HUDEP-2 (cell line): ENCODE data around the gene KRTAP5-7.

ENCODE experiments used
- DNase-seq, 76 experiments: peaks; one replicate each; lab custom pipeline; 2025; ENCODE audit not compliant: unreplicated experiment in 76 of 76; lab: John Stamatoyannopoulos, UW

The KRTAP5-7 gene

DNA sequence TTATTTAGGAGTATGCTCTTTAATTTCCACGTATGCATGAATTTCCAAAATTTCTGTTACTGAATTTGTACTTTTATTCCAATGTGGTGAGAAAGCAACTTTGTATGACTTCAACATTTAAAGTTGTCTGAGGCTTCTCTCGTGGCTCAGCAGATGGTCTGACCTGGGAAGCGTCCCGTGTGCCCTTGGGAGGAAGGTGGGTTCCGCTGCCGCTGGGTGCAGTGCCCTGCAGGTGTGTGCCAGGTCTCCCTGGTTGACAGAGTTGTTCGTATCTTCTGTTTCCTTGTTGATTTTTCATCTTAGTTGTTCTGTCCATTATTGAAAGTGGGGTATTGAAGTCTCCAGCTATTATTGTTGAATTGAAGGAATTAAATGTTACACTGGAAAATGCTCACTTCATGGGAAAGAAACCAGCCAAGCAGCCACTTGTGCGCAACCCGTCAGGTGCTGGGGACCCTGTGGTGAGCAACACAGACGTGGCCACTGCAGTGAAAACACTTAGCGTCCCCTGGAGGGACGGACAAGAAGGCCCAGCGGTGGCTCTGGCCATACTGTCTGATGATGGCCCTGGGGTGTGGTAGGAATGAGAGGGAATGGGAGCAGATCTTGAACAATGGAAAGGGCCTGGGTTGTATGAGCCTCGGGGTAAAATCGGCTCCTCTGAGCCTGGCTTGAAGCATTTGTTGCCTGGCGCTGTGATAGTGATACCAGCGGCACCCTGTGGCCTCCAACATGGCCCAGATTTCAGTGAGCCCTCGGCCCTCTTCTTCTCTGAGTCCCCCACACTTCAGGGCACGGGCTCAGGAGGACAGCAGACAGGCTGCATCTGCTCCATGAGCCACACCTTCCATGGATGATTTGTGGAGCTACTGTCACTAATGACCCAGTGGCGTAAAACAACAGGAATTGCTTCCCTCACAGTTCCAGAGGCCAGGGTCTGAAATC is 31.5 kb upstream of the KRTAP5-7 start:
- no peak for DNase-seq

DNA sequence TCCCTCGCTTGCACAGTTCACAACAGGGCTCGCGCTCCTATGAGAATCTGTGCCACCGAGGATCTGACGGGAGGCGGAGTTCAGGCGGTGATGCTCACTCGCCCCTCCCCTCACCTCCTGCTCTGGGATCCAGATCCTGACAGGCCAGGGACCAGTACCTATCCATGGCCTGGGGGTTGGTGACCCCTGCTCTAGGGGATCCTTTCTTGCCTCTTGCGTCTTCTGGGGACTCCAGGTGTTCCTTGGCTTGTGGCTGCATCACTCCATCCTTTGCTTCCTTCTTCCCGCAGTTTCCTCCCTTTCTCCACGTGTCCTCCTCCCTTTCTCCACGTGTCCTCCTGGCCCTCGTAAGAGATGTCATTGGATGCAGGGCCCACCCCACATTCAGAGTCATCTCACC is 30.6 kb upstream of the KRTAP5-7 start:
- DNase-seq: no peak

DNA sequence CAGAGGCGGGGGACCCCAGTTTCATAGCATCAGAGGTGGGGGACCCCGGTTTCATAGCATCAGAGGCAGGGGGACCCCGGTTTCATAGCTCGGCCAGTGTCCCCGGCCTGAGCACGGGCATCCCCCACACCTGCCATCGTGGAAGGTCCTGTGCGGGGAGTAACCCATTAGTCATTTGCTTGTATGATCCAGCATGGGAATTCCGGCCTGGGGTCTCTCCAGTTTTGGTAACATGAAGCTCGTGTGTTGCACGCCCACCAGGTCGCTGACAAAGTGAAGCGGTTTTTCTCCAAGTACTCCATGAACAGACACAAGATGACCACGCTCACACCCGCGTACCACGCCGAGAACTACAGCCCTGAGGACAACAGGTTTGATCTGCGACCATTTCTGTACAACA is 29.0 kb upstream of the KRTAP5-7 start:
- DNase-seq: no peak

DNA sequence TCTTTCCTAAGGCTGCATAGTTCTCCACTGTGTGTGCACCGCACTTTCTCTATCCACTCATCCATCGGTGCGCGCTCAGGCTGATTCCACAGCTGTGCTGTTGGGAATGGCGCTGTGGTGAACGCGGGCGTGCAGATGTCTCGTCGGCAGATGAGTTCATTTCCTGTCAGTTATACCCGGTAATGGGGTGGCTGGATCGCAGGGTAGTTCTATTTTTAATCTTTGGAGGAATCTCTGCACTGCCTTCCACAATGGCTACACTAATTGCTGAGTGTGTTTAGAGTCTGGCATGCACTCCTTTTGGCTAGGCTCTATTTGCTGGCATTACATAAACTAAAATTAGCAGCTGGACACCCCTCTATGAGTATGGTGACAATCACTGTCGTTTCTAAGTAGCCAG is 27.9 kb upstream of the KRTAP5-7 start:
- DNase-seq: no peak

DNA sequence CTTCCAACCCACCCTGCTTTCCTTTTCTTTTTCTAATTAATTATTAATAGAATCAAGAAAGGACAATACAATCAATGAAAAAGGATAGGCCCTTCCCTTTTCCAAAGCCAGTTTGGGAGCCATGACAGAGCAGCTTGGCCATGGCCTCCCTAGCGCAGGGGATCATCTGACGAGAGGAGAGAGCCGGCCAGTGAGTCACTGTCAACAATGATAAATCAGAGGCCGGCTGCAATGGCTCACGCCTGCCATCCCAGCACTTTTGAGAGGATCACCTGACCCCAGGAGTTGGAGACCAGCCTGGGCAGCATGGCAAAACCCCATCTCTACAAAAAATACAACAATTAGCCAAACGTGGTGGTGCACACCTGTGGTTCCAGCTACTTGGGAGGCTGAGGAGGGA is 27.5 kb upstream of the KRTAP5-7 start:
- DNase-seq: no peak

DNA sequence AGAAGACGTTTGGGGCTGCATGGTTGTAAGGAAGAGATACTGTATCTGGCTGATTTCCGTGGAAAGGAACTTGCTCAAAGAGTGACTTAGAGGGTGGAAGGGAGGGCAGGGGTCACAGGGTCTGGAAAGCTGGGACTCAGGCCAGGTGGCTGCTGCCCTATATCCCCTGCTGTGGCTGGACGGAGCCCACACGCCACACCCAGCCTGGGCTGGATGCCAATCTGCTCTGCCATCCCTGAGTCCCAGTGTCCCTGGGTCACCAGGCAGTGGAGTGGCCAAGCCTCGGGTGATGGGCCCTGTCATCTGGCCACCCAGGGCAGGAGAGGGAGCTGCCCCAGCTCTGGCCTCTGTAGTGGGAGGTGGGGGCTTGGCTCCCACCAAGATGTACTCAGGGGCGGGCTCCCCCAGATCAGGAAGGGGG is 26.5 kb upstream of the KRTAP5-7 start:
- DNase-seq: peak in 23 of 76 experiments; percentile 1 to 42 (median 12)

DNA sequence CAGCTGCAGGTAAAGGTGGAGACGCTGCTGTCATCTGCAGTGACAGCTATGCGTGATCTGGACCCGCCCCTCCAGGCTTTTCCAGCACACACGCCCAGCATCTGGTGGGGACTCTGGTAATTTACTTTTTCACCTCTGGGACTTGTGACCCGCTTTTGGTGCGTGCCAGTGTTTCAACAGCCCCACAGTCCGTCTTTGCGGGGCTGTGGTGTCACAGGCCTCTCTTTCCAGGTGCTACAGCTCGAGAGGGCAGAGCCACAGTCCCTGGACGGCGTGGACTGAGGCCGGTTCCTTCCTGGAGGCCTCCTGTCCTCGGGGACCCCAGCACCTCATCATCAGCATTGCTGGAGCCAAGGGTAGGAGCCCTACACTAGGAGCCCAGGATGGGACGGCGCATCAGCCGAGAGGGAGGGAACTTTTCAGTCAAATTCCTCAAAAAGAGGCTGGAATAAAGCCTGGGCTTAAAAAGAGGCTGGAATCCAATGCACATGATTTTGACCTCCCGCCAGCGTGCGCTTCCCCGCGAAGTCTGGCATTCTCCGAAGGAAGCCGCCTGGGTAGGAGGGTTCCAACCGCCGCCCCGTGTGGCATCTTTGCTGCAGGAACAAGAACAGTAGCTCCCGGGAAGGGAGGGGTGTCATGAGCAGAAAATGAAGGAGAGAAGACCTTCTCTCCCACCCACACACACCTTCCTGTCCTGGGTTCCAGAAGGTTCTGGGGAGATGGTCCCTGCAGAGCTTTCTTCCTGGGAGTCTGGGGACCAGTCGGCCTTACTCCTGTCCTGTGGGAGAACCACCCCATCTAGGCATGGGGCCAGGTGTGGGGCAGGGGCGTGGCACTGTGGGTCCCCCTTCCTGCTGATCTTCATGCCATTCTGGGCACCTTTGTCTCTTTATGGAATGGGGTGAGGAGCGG is 25.7 kb upstream of the KRTAP5-7 start:
- no peak for DNase-seq

DNA sequence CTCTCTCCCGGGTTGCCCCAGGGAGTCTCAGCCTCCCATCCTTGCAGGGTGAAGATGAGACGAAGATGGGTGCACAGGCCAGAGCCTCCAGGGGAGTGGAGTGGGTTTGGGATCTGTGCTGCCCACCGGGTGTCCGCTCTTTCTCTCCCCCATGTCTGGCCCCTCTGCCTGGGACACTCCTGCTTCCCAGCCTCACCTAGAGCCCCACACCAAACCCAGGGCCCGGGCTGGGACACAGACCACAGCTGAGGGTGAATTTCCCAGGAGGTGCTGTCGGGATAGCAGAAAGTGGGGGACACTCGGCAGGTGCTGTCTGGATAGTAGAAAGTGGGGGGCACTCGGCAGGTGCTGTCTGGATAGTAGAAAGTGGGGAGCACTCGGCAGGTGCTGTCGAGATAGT is 25.0 kb upstream of the KRTAP5-7 start:
- DNase-seq: no peak

DNA sequence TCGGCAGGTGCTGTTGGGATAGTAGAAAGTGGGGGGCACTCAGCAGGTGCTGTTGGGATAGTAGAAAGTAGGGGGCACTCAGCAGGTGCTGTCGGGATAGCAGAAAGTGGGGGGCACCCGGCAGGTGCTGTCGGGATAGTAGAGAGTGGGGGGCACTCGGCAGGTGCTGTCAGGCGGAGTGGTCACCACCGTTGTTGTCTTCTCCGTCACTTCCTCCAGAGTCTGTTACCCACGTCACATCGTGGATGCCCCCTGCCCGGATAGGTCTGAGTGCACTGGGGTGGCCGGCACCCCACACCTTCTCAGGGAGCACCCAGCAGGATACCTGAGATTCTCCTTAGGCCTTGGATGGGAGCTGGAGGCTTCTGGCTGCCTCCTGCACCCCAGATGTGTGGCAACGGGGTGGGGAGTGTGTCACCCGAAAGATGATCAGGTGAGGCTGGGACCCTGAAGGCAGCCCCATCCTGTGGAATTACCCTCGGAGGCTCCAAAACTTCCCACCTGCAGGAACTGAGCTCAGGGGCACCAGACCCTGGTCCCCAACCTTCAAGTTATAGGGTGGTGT is 24.1 kb upstream of the KRTAP5-7 start:
- no peak for DNase-seq

DNA sequence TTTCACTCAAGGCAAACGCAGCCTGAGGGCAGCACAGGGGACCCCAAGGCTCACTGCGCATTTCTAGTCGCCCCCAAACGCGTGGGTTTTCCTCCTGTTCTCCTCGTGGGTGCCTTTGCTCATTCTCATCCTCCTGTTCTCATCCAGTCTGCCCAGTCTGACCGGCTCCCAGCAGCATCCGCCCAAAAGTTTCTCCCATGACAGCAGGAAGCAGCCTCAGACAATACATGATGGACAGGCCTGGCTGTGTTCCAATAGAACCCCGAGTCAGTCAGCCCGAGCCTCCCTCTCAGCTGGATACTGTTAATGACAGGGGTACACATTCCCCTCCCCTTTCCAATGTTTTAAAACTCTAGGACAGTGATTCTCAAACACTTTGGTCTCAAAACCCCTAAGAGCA is 22.5 kb upstream of the KRTAP5-7 start:
- no peak for DNase-seq

DNA sequence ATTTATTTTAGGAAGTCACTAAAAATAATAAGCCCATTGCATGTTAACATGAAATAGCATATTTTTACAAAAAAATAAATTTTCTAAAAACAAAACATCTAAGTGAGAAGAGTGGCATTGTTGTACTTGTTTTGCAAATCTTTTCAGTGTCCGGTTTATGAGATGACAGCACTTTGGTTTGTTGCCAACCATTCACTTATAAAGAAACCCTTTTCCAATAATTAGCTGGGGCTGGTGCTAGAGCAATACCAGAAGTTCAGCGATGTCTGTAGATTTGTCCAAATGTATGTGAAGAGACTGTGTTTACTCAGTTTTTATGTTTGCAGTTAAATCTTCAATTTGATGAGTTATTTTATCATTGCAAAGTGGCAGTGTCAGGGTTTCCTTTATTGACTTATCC is 22.1 kb upstream of the KRTAP5-7 start:
- DNase-seq: no peak

DNA sequence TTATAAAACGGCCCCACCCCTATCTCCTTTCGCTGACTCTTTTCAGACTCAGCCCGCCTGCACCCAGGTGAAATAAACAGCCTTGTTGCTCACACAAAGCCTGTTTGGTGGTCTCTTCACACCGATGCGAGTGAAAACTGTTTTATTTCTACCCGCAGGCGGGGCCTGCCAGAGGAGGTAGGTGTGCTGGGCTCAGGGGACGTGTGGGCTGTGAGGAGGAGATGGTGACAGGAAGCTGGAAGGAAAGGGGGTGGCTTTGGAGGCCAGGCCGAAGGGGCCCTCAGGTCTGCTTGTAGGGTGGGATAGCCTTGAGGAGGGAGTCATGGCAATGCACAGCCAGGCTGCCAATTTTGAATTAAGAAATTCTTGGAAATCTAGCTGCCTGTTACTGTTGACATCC is 21.3 kb upstream of the KRTAP5-7 start:
- no peak for DNase-seq

DNA sequence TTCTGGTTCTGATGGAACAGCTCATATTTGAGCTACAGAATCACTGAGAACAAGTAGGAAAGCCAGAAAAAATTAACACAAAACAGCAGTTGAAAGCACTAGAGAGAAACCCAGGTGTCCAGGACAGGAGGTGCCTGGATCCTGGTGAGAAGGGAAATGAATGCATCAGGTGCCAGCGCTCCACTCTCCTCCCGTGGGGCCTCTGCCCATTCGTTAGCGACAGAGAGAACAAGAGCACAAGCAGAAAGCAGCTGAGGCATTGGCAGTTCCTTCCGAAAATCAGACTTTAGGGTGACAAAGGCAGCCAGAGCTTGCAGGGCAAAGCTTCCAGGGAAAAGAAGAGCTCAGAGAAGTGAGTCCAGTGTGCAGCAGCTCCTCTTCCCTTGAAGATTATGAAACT is 20.0 kb upstream of the KRTAP5-7 start:
- no peak for DNase-seq

DNA sequence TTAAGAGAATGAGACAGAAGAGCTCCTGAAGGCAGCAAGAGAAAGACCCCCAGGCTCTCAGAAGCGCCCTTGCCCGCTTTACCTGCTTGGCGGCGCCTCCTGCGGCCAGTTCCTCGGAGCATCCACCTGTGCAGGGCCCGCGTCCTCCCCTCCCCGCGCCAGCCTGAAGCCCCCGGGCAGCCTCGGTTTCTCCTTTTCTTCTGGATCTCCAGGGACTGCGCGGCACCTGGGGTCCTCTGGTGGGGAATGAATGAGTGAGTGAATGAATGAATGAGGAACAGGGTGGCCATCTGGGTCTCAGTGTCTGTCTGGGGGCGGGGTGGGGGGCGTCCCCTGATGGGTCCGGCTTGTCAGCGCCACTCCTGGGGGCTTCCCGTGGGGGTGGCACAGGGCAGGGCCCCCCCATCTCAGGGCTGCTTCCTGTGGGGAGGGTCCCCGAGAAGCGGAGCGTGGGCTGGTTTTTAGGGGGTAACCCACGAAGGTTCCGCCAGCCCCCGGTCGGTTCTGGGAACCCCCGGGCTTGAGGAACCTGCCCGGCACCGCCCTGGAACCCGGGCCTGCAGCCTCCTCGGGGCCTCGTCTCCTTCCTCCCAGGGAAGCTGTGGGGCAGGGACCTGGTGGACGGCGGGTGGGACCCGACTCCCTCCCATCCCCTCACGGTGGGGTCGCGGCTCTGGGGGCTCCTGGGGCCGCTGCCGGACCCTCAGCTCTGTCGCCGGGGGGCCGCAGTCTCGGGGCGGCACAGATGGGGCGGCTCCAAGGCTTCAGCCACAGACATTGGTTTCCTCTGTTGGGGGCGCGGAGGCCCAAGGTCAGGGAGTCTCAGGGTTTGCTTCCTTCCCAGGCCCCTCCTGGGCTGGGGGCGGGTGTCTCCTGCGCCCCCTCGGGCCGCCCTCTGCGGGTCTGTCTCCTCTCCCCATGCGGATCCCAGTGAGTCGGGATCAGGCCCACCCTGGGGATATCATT is 8.3 kb upstream of the KRTAP5-7 start:
- DNase-seq: no peak

DNA sequence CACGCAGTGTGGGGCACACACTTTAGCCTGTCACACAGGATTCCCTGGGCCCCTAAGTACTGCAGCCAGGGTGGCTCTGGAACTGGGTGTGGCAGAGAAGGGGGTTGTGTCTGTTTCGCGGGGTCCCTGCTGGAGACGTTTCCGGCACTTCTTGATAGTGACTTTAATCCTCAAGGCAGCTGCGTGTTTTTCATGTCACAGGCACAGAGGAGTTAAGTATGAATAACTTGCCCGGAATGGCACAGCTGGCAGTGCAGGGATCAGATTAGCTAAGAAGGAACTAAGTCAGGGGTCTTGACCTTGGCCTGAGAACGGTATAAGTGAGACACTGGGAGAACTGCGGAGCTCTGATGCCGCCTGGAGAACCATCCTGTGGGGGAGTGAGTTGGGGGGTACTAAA is 7.5 kb upstream of the KRTAP5-7 start:
- DNase-seq: no peak

DNA sequence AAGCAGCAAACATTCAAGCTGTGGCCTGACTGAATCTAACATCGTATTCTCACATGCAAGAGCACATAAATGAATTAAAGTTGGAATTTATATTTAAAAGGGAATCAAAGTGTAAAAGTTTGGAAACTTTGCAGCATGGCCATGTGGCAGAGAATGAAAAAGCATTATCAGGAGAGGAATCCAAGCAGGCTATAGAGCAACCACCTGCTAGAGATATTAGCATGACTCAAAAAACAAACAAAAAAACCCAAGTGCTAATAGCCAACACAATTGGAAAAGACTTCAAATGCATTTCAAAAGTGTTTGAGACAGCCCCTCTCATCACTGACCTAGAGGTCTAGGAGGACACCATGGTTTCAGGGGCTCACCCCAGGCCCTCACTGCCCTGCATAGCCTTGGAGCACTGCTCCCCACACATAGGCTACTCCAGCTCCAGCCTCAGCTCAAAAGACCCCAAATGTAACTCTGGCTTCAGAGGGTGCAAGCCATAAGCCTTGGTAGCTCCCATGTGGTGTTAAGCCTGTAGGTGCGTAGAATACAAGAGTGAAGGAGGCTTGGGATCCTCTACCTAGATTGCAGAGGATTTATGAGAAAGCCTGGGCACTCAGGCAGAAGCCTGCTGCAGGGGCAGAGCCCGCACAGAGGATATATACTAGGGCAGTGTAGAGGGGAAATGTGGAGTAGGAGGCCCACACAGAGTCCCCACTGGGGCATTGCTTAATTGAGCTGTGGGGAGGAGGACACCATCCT is 1.7 kb upstream of the KRTAP5-7 start:
- DNase-seq: no peak

DNA sequence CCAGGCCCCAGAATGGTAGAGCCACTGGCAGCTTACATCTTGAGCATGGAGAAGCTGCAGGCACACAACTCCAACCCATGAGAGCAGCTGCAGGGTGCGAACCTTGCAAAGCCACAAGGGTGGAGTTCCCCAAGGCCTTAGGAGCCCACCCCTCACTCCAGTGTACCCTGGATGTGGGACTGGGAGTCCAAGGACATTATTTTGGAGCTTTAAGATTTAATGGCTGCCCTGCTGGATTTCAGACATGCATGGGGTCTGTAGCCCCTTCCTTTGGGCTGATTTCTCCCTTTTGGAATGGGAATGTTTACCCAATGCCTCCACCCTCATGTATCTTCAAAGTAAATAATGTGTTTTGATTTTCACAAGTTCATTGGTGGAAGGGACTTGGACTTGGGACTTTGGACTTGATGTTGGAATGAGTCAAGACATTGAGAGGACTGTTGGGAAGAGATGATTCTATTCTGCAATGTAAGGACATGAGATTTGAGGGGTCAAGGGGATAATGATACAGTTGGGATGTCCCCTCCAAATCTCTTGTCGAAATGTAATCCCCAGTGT is 1.1 kb upstream of the KRTAP5-7 start:
- DNase-seq: no peak

DNA sequence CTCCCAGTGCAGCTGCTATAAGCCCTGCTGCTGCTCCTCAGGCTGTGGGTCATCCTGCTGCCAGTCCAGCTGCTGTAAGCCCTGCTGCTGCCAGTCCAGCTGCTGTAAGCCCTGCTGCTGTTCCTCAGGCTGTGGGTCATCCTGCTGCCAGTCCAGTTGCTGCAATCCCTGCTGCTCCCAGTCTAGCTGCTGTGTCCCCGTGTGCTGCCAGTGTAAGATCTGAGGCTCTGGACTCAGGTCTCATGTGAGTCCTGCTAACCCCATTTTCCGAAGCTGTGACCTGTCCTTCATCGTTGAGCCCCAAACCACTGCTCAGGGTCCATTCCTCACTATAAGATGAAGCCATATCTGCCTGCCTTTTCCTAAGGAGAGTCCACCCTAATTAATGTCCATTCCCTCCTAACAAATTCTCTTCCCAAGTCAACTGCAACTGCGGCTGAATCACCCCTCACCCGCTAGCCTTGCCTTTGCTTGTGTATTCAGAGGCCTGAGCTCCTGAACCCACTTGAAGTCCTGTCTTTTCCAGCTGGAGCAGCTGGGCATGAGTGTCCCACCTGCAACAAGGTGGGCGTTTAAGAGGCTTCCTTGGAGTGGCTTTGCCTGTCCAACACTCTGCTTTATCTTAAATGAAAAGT is 626 bp downstream of the KRTAP5-7 start:
- no peak for DNase-seq

DNA sequence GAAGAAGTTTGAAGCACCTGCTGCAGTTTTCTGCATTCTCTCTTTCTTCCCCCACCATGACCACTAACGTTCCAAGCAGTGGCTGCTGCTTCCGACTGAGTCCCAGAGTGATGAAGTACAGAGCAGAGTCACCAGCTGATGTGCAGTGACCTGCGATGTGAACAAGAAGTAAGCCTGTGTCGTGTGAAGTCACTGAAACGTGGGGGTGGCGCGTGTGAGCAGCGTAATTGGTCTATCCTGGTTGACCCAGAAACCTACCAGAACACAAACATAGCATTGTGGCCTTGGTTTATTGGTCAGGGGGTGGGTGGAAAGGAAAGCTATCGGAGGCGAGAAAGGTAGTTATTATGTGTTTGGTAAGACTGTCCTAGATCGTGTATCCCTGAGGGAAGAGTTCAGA is 3.5 kb downstream of the KRTAP5-7 start:
- DNase-seq: no peak
